Measurements from ENCODE around the gene FASN. TPM values are rescaled to one million over a fixed set of nuclear protein-coding genes. Genes with fewer than 3 reads are reported as not detected.

Gene FASN
- total RNA-seq, 1 experiment from 2014 or later = 433 TPM

- Histone ChIP-seq H3K4me2 (ENCODE audit: insufficient read depth, insufficient read length, low read length) (no peak overlapping the region), H2BK12ac (ENCODE audit: insufficient read length, low read depth, low read length) (no peak overlapping the region), H3K23me2 (ENCODE audit: insufficient read length, low read depth, low read length, poor library complexity, severe bottlenecking) (peaks cover 8% of the 10 kb centered on the region), H3K9ac (ENCODE audit: extremely low read depth, insufficient read length, low read length) (no peak overlapping the region), H3K4me1 (ENCODE audit: insufficient read depth, low read length) (no peaks in the 10 kb centered on the region), H4K8ac (replicated peaks; ENCODE audit: insufficient read length, low read depth, low read length) (no peak overlapping the region), H2BK15ac (ENCODE audit: low read depth, low read length) (no peak overlapping the region), H3K14ac (ENCODE audit: insufficient read depth, low read length) (no peak overlapping the region), H2BK5ac (ENCODE audit: insufficient read length, low read length) (no peak overlapping the region), H2BK120ac (ENCODE audit: low read depth, low read length, poor library complexity, severe bottlenecking) (no peak overlapping the region), H2AK5ac (ENCODE audit: insufficient read length, low read length) (no peak overlapping the region), H4K91ac (ENCODE audit: insufficient read length, low read depth, low read length) (no peak overlapping the region), H3K18ac (ENCODE audit: insufficient read length, low read depth, low read length) (no peak overlapping the region), H3T11ph (ENCODE audit: low read length) (no peak overlapping the region), H3K27me3 (ENCODE audit: insufficient read depth, low read length) (no peaks in the 10 kb centered on the region), H2BK20ac (ENCODE audit: low read depth, low read length, poor library complexity, severe bottlenecking) (no peak overlapping the region), H4K20me1 (ENCODE audit: control insufficient read depth, insufficient read depth, insufficient read length) (no peaks in the 10 kb centered on the region), H3K27ac (ENCODE audit: insufficient read length, low read depth, low read length) (no peak overlapping the region), H3K9me3 (ENCODE audit: control insufficient read depth, low read depth, low read length) (no peaks in the 10 kb centered on the region), H2AFZ (ENCODE audit: low read length) (no peak overlapping the region), H4K5ac (ENCODE audit: insufficient read length, low read depth, low read length) (no peak overlapping the region), H3K79me2 (ENCODE audit: insufficient read depth, low read length) (no peaks in the 10 kb centered on the region), H3K56ac (ENCODE audit: insufficient read length, low read depth, low read length) (no peak overlapping the region), H3K4ac (ENCODE audit: low read depth, low read length) (no peak overlapping the region), H3K79me1 (ENCODE audit: insufficient read depth, low read depth, low read length, poor library complexity, severe bottlenecking) (no peaks in the 10 kb centered on the region), H3K23ac (ENCODE audit: insufficient read length, low read depth, low read length) (no peak overlapping the region)
- peaks cover 0 to 2% of the 10 kb centered on the region in 2 experiments; a peak in 1 of 5 replicates for H3K9me3 Mint-ChIP-seq
- peak; percentile 67 for DNase-seq
- no peaks in the 10 kb centered on the region; the same call in none of the 2 replicates for H3K27me3 Mint-ChIP-seq (ENCODE audit: low read depth)
- peak overlapping the region in 1 of 2 experiments; percentile 70; a peak in 2 of 5 replicates for H3K4me3 Mint-ChIP-seq
- WGBS (ENCODE audit: extremely low coverage, insufficient read length, low lambda C conversion rate) = no CpG with 5 or more reads among the region's 31 CpGs
- peaks cover 5 to 24% (median 13%) of the 10 kb centered on the region in 3 experiments; a peak in 6 of 7 replicates for H3K36me3 Mint-ChIP-seq (ENCODE audit: insufficient read depth in 1 of 3, low read depth in 3 of 3)
- H3K4me1 Mint-ChIP-seq = peaks cover 2 to 16% of the 10 kb centered on the region in 2 experiments; a peak in 3 of 4 replicates
- no peak for TF ChIP-seq CTCF (conservative IDR thresholded peaks at IDR 0.05)
- H3K27ac Mint-ChIP-seq = no peak overlapping the region
Observed at GRCh38 chr17:82029990-82030469, 68.0 kb downstream of the FASN start.

All from H9 (cell line).